Neural progenitor cell (in vitro differentiated cells): ENCODE data around the gene TMEM267. TPM values are rescaled to one million over a fixed set of nuclear protein-coding genes. Genes with fewer than 3 reads are reported as not detected.

Experiments used
- DNase-seq: peaks from one replicate; pipeline ENCODE4 v3.0.0-alpha.2; 2016; ENCODE audit warnings: low spot score
- H2AFZ ChIP-seq: fragments of 200-600 bp; sonication (generic); replicated peaks from 2 replicates; pipeline ENCODE4 v1.6.1; 2016; ENCODE audit warnings: antibody characterized with exemption
- H3F3A ChIP-seq: fragments of 200-600 bp; sonication (generic); 2 replicates; pipeline ENCODE4 v1.6.1; 2016; ENCODE audit warnings: antibody characterized with exemption, low read depth
- H3K27ac ChIP-seq: fragments of 200-600 bp; sonication (generic); 2 replicates; pipeline ENCODE4 v1.5.1; 2016; ENCODE audit warnings: mild to moderate bottlenecking
- H3K27me3 ChIP-seq: fragments of 200-600 bp; sonication (generic); 2 replicates; pipeline ENCODE4 v1.6.1; 2016; ENCODE audit warnings: mild to moderate bottlenecking, moderate library complexity
- H3K36me3 ChIP-seq: fragments of 200-600 bp; sonication (generic); 2 replicates; pipeline ENCODE4 v1.5.1; 2016
- H3K4me1 ChIP-seq: fragments of 200-600 bp; sonication (generic); 2 replicates; pipeline ENCODE4 v1.6.1; 2016; ENCODE audit warnings: mixed run types
- H3K4me2 ChIP-seq: fragments of 200-600 bp; sonication (generic); 2 replicates; pipeline ENCODE4 v1.6.1; 2016
- H3K4me3 ChIP-seq: fragments of 200-600 bp; sonication (generic); 2 replicates; pipeline ENCODE4 v1.5.1; 2016
- H3K79me2 ChIP-seq: fragments of 200-600 bp; sonication (generic); 2 replicates; pipeline ENCODE4 v1.6.1; 2016; ENCODE audit warnings: low read depth
- H3K9ac ChIP-seq: fragments of 200-600 bp; sonication (generic); 2 replicates; pipeline ENCODE4 v1.6.1; 2016
- H3K9me3 ChIP-seq: fragments of 200-600 bp; sonication (generic); 2 replicates; pipeline ENCODE4 v1.5.1; 2016; ENCODE audit warnings: low read depth
- H4K20me1 ChIP-seq: fragments of 200-600 bp; sonication (generic); 2 replicates; pipeline ENCODE4 v1.6.1; 2016; ENCODE audit warnings: low read depth
- H3K27ac Mint-ChIP-seq: 3 replicates; pipeline ENCODE4 v1.8.0; 2021; ENCODE audit warnings: mixed read lengths
- H3K27me3 Mint-ChIP-seq: 2 replicates; pipeline ENCODE4 v1.8.0; 2022; ENCODE audit warnings: low read depth, mild to moderate bottlenecking, inconsistent platforms, moderate library complexity, mixed read lengths; ENCODE audit not compliant: insufficient read depth
- H3K36me3 Mint-ChIP-seq: 3 replicates; pipeline ENCODE4 v1.8.0; 2021; ENCODE audit warnings: mixed read lengths
- H3K4me1 Mint-ChIP-seq: 3 replicates; pipeline ENCODE4 v1.8.0; 2021; ENCODE audit warnings: mixed read lengths
- H3K4me3 Mint-ChIP-seq: 3 replicates; pipeline ENCODE4 v1.8.0; 2021; ENCODE audit warnings: mild to moderate bottlenecking, moderate library complexity, mixed read lengths
- H3K9me3 Mint-ChIP-seq: 3 replicates; pipeline ENCODE4 v1.8.0; 2020; ENCODE audit warnings: mixed read lengths
- CTCF ChIP-seq: fragments of 200-600 bp; sonication (generic); IDR thresholded peaks from 2 replicates; pipeline ENCODE4 v1.5.1; 2017; ENCODE audit warnings: antibody characterized with exemption, mild to moderate bottlenecking
- EZH2 ChIP-seq: fragments of 200-600 bp; sonication (generic); IDR thresholded peaks from 2 replicates; pipeline ENCODE4 v1.6.1; 2017; ENCODE audit warnings: antibody characterized with exemption, mild to moderate bottlenecking, moderate library complexity
- EZH2phosphoT487 ChIP-seq: fragments of 200-600 bp; sonication (generic); IDR thresholded peaks from 2 replicates; pipeline ENCODE4 v1.6.1; 2017; ENCODE audit warnings: antibody characterized with exemption
- total RNA-seq: library from RNA; depleted of rRNA; stranded (reverse); fragments of >200 nt; gene quantifications from 2 replicates; pipeline ENCODE4 v1.2.3, GENCODE V29; 2015; ENCODE audit warnings: low replicate concordance

The TMEM267 gene
- total RNA-seq, 1 donor from 2014 or later, result 15.3 TPM

GRCh38 chr5:43497311-43498104, 13.8 kb upstream of the TMEM267 start:
- no peak for DNase-seq
- H3K9me3 Mint-ChIP-seq, result no peaks in the 10 kb centered on the region

GRCh38 chr5:43491326-43491725, 7.7 kb upstream of the TMEM267 start:
- Histone ChIP-seq H3K9me3 (no peaks in the 10 kb centered on the region), H2AFZ (no peak overlapping the region), H3K4me3 (no peak overlapping the region), H3K36me3 (peaks cover 26% of the 10 kb centered on the region), H3F3A (no peaks in the 10 kb centered on the region), H3K79me2 (no peaks in the 10 kb centered on the region), H3K9ac (no peak overlapping the region), H3K4me1 (no peaks in the 10 kb centered on the region), H3K27me3 (no peaks in the 10 kb centered on the region), H4K20me1 (no peaks in the 10 kb centered on the region), H3K4me2 (no peak overlapping the region), H3K27ac (no peak overlapping the region)
- no peak overlapping the region for H3K27ac Mint-ChIP-seq
- DNase-seq, result no peak
- H3K4me3 Mint-ChIP-seq, result no peak overlapping the region
- TF ChIP-seq EZH2phosphoT487 (no peak), CTCF (no peak), EZH2 (no peak)
- H3K4me1 Mint-ChIP-seq, result no peaks in the 10 kb centered on the region
- no peaks in the 10 kb centered on the region for H3K27me3 Mint-ChIP-seq
- peaks cover 5% of the 10 kb centered on the region for H3K36me3 Mint-ChIP-seq
- H3K9me3 Mint-ChIP-seq, result no peaks in the 10 kb centered on the region

More at GRCh38 chr5:43497311-43498104, 13.8 kb upstream of the TMEM267 start:
- Histone ChIP-seq H3K4me3 (no peak overlapping the region), H3K36me3 (peaks cover 11% of the 10 kb centered on the region), H3F3A (no peaks in the 10 kb centered on the region), H3K4me1 (no peaks in the 10 kb centered on the region), H3K79me2 (no peaks in the 10 kb centered on the region), H3K4me2 (no peak overlapping the region), H4K20me1 (no peaks in the 10 kb centered on the region), H3K27ac (no peak overlapping the region), H3K27me3 (no peaks in the 10 kb centered on the region), H2AFZ (no peak overlapping the region), H3K9ac (no peak overlapping the region), H3K9me3 (no peaks in the 10 kb centered on the region)
- TF ChIP-seq CTCF (no peak), EZH2phosphoT487 (no peak), EZH2 (no peak)
- H3K4me1 Mint-ChIP-seq, result no peaks in the 10 kb centered on the region
- no peak overlapping the region for H3K27ac Mint-ChIP-seq
- no peaks in the 10 kb centered on the region for H3K27me3 Mint-ChIP-seq
- H3K4me3 Mint-ChIP-seq, result no peak overlapping the region
- H3K36me3 Mint-ChIP-seq, result peaks cover 2% of the 10 kb centered on the region

- Histone ChIP-seq H4K20me1 (no peaks in the 10 kb centered on the region), H2AFZ (no peak overlapping the region), H3K27me3 (no peaks in the 10 kb centered on the region), H3K9me3 (no peaks in the 10 kb centered on the region), H3K4me1 (no peaks in the 10 kb centered on the region), H3K36me3 (peaks cover 10% of the 10 kb centered on the region), H3K79me2 (peaks cover 22% of the 10 kb centered on the region), H3K4me2 (no peak overlapping the region), H3K27ac (no peak overlapping the region), H3K9ac (no peak overlapping the region), H3K4me3 (no peak overlapping the region), H3F3A (peaks cover 16% of the 10 kb centered on the region)
- peaks cover 16% of the 10 kb centered on the region for H3K4me1 Mint-ChIP-seq
- DNase-seq, result no peak
- no peaks in the 10 kb centered on the region for H3K27me3 Mint-ChIP-seq
- H3K36me3 Mint-ChIP-seq, result peaks cover 3% of the 10 kb centered on the region
- TF ChIP-seq EZH2phosphoT487 (no peak), EZH2 (no peak), CTCF (no peak)
- H3K9me3 Mint-ChIP-seq, result no peaks in the 10 kb centered on the region
- H3K27ac Mint-ChIP-seq, result no peak overlapping the region
- H3K4me3 Mint-ChIP-seq, result no peak overlapping the region
These were observed 2.7 kb upstream of the TMEM267 start for GRCh38 chr5:43486353-43486752.
